ENCODE results near the gene CNTNAP2.

- TF ChIP-seq EZH2 (IDR thresholded peaks at IDR 0.05): no peak
- TF ChIP-seq POLR2AphosphoS5 (IDR thresholded peaks at IDR 0.05; ENCODE audit: borderline replicate concordance, low read depth, low read length): no peak
Observed at GRCh38 chr7:147708871-147709270, 1592.3 kb downstream of the CNTNAP2 start.
